ENCODE data around the gene C6orf15.
A peak's percentile ranks its signal among the peaks of the same experiment; 100 is the strongest.

Gene C6orf15

GRCh38 chr6:31112478-31112877 is at the start of gene C6orf15:
Gene C6orf15 (minus strand): TSS chr6:31112575. CDS start chr6:31112555, 20 bp downstream.
- TF ChIP-seq EZH2 (IDR thresholded peaks at IDR 0.05; ENCODE audit: borderline replicate concordance, low read length) (no peak), CTCF (IDR thresholded peaks at IDR 0.05; ENCODE audit: low read length) (no peak)
- Histone ChIP-seq H3K4me3 (ENCODE audit: low read depth, low read length, poor library complexity, severe bottlenecking) (no peak within 1 kb of the TSS), H3K4me1 (ENCODE audit: insufficient read depth, low read length, severe bottlenecking) (no peaks in the 10 kb centered on the region), H2AFZ (ENCODE audit: low read length) (no peak within 1 kb of the TSS), H3F3A (ENCODE audit: insufficient read depth, low read length) (no peaks in the 10 kb centered on the region), H3K27me3 (ENCODE audit: insufficient read depth, low read length) (peaks cover 5% of the 10 kb centered on the region; the same call in 1 of the 2 replicates), H3K36me3 (ENCODE audit: insufficient read depth, low read length) (no peaks in the 10 kb centered on the region), H3K9ac (ENCODE audit: low read length) (no peak within 1 kb of the TSS), H3K79me2 (ENCODE audit: insufficient read depth, low read length) (no peaks in the 10 kb centered on the region), H3K9me2 (ENCODE audit: low read depth, low read length) (no peaks in the 10 kb centered on the region), H3K27ac (ENCODE audit: low read depth, low read length, poor library complexity, severe bottlenecking) (no peak within 1 kb of the TSS), H3K9me3 (ENCODE audit: low read length) (no peaks in the 10 kb centered on the region), H4K20me1 (ENCODE audit: insufficient read depth, low read length) (no peaks in the 10 kb centered on the region), H3K4me2 (ENCODE audit: low read length) (no peak within 1 kb of the TSS)

- no peak for TF ChIP-seq CTCF (IDR thresholded peaks at IDR 0.05; ENCODE audit: low read length)
- TF ChIP-seq EZH2 (IDR thresholded peaks at IDR 0.05; ENCODE audit: borderline replicate concordance, low read length) = no peak
- no peak overlapping the region for H3K4me3 ChIP-seq (ENCODE audit: low read depth, low read length, poor library complexity, severe bottlenecking)
- H3K79me2 ChIP-seq (ENCODE audit: insufficient read depth, low read length) = peaks cover 6% of the 10 kb centered on the region; the same call in 1 of the 2 replicates
- H3K9ac ChIP-seq (ENCODE audit: low read length) = no peak overlapping the region
- H3F3A ChIP-seq (ENCODE audit: insufficient read depth, low read length) = no peaks in the 10 kb centered on the region
- no peaks in the 10 kb centered on the region for H4K20me1 ChIP-seq (ENCODE audit: insufficient read depth, low read length)
- H3K36me3 ChIP-seq (ENCODE audit: insufficient read depth, low read length) = peaks cover 41% of the 10 kb centered on the region
- H2AFZ ChIP-seq (ENCODE audit: low read length) = no peak overlapping the region
- H3K9me2 ChIP-seq (ENCODE audit: low read depth, low read length) = no peaks in the 10 kb centered on the region
- H3K27ac ChIP-seq (ENCODE audit: low read depth, low read length, poor library complexity, severe bottlenecking) = no peak overlapping the region
- peaks cover 76% of the 10 kb centered on the region for H3K4me1 ChIP-seq (ENCODE audit: insufficient read depth, low read length, severe bottlenecking)
- no peaks in the 10 kb centered on the region for H3K27me3 ChIP-seq (ENCODE audit: insufficient read depth, low read length)
- no peaks in the 10 kb centered on the region for H3K9me3 ChIP-seq (ENCODE audit: low read length)
- H3K4me2 ChIP-seq (ENCODE audit: low read length) = no peak overlapping the region; the same call in 1 of the 2 replicates
These were observed 49.1 kb upstream of the C6orf15 start for GRCh38 chr6:31161216-31162126.

- peak overlapping the region; percentile 82 for H3K4me3 ChIP-seq (ENCODE audit: low read depth, low read length, poor library complexity, severe bottlenecking)
- H3F3A ChIP-seq (ENCODE audit: insufficient read depth, low read length) = no peaks in the 10 kb centered on the region
- H3K27ac ChIP-seq (ENCODE audit: low read depth, low read length, poor library complexity, severe bottlenecking) = peak overlapping the region; percentile 70
- peaks cover 59% of the 10 kb centered on the region for H3K36me3 ChIP-seq (ENCODE audit: insufficient read depth, low read length)
- peak overlapping the region; percentile 89 for H3K9ac ChIP-seq (ENCODE audit: low read length)
- H2AFZ ChIP-seq (ENCODE audit: low read length) = no peak overlapping the region
- no peaks in the 10 kb centered on the region for H3K9me2 ChIP-seq (ENCODE audit: low read depth, low read length)
- TF ChIP-seq EZH2 (IDR thresholded peaks at IDR 0.05; ENCODE audit: borderline replicate concordance, low read length) (no peak), CTCF (IDR thresholded peaks at IDR 0.05; ENCODE audit: low read length) (peak; percentile 41)
- peaks cover 59% of the 10 kb centered on the region for H3K4me1 ChIP-seq (ENCODE audit: insufficient read depth, low read length, severe bottlenecking)
- no peaks in the 10 kb centered on the region for H4K20me1 ChIP-seq (ENCODE audit: insufficient read depth, low read length)
- H3K4me2 ChIP-seq (ENCODE audit: low read length) = peak overlapping the region; percentile 83
- H3K79me2 ChIP-seq (ENCODE audit: insufficient read depth, low read length) = peaks cover 6% of the 10 kb centered on the region; the same call in 1 of the 2 replicates
- H3K27me3 ChIP-seq (ENCODE audit: insufficient read depth, low read length) = no peaks in the 10 kb centered on the region
- no peaks in the 10 kb centered on the region for H3K9me3 ChIP-seq (ENCODE audit: low read length)
These were observed 46.8 kb upstream of the C6orf15 start for GRCh38 chr6:31158863-31159855.
